SK-N-SH (cell line): ENCODE results near the gene NUTM2A.
"Not testable (repeated sequence)": the region's sequence is repeated elsewhere in the genome, so short reads cannot be mapped to it uniquely, and the experiment has no call there.

Experiments used
- CTCF ChIP-seq: fragments of 200-600 bp; sonication (generic); IDR thresholded peaks from 2 replicates; pipeline ENCODE4 v1.6.1; 2017; ENCODE audit warnings: antibody characterized with exemption, mild to moderate bottlenecking, moderate library complexity
- ELF1 ChIP-seq: IDR thresholded peaks from 2 replicates; pipeline ENCODE4 v1.4.0; 2012
- EP300 ChIP-seq, 2 experiments: IDR thresholded peaks; 2 replicates each; pipeline versions ENCODE4 v1.4.0 to v1.6.1; 2012; ENCODE audit warnings: borderline replicate concordance in 1 of 2, low read depth in 1 of 2, low read length in 1 of 2
- FOXM1 ChIP-seq: IDR thresholded peaks from 2 replicates; pipeline ENCODE4 v1.4.0; 2012; ENCODE audit warnings: low read depth, mild to moderate bottlenecking
- PBX3 ChIP-seq: IDR thresholded peaks from 2 replicates; pipeline ENCODE4; 2012
- POLR2AphosphoS5 ChIP-seq: IDR thresholded peaks from 2 replicates; pipeline ENCODE4 v1.6.1; 2012; ENCODE audit warnings: low read depth, low read length
- RAD21 ChIP-seq: IDR thresholded peaks from 2 replicates; pipeline ENCODE4 v1.6.1; 2012; ENCODE audit warnings: mild to moderate bottlenecking, low read length
- REST ChIP-seq: IDR thresholded peaks from 2 replicates; pipeline ENCODE4 v1.6.1; 2012; ENCODE audit warnings: mild to moderate bottlenecking, low read depth, low read length, moderate library complexity
- RFX5 ChIP-seq: IDR thresholded peaks from 2 replicates; pipeline ENCODE4 v1.6.1; 2012; ENCODE audit warnings: mild to moderate bottlenecking, improper control_type of control experiment, low read length
- SIN3A ChIP-seq: IDR thresholded peaks from 2 replicates; pipeline ENCODE4 v1.6.1; 2012; ENCODE audit warnings: low read depth, mild to moderate bottlenecking, low read length, moderate library complexity, borderline replicate concordance
- TCF12 ChIP-seq: IDR thresholded peaks from 2 replicates; pipeline ENCODE4 v1.4.0; 2012
- USF1 ChIP-seq: IDR thresholded peaks from 2 replicates; pipeline ENCODE4 v1.4.0; 2012; ENCODE audit warnings: low read depth, borderline replicate concordance
- USF2 ChIP-seq: fragments of 150-350 bp; IDR thresholded peaks from 2 replicates; pipeline ENCODE4 v1.6.1; 2017; ENCODE audit warnings: antibody characterized with exemption, low read length, low read depth, borderline replicate concordance

GRCh38 chr10:87237244-87237643, 12.0 kb downstream of the NUTM2A start:
- not testable (repeated sequence) for TF ChIP-seq CTCF; RAD21; PBX3; RFX5; USF2; POLR2AphosphoS5; SIN3A; TCF12; ELF1; USF1; EP300 (IDR thresholded peaks at IDR 0.05; ENCODE audit: borderline replicate concordance in 1 of 2, low read depth in 1 of 2, low read length in 1 of 2); FOXM1; REST
